MM.1S (cell line): ENCODE data around the gene RAB37.

Experiments
- EZH2 ChIP-seq: fragments of 300-600 bp; sonication (generic); optimal IDR thresholded peaks from 2 replicates; pipeline ENCODE3; 2017; ENCODE audit warnings: low read depth, mild to moderate bottlenecking, antibody characterized with exemption, low read length, mixed read lengths
- TF ChIP-seq, protein P1 (sequence below): fragments of 300-600 bp; sonication (generic); IDR thresholded peaks from 2 replicates; pipeline ENCODE4 v1.5.1; 2016; ENCODE audit warnings: antibody characterized with exemption, low read length, mixed read lengths

DNA sequence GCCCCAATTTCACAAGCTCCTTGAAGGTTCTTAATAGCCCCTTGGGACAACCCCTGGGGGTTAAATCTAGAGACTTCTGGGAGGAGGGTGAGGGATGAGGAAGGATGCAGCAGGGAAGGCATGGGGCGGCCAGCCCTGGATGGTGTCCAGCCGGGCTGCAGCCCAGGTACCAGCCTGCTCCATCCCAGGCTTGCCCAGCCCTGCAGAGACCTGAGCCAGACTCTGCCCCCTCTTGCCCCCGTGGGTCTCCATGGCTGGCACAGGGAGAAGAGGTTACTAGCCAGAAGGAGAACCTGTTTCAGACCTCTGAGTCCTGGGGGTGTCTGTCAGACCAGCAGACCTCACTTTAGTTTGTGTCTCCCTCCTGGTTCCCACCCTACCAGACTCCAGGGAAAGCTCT, 19.8 kb downstream of the RAB37 start:
- TF ChIP-seq, protein P1, sequence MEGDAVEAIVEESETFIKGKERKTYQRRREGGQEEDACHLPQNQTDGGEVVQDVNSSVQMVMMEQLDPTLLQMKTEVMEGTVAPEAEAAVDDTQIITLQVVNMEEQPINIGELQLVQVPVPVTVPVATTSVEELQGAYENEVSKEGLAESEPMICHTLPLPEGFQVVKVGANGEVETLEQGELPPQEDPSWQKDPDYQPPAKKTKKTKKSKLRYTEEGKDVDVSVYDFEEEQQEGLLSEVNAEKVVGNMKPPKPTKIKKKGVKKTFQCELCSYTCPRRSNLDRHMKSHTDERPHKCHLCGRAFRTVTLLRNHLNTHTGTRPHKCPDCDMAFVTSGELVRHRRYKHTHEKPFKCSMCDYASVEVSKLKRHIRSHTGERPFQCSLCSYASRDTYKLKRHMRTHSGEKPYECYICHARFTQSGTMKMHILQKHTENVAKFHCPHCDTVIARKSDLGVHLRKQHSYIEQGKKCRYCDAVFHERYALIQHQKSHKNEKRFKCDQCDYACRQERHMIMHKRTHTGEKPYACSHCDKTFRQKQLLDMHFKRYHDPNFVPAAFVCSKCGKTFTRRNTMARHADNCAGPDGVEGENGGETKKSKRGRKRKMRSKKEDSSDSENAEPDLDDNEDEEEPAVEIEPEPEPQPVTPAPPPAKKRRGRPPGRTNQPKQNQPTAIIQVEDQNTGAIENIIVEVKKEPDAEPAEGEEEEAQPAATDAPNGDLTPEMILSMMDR, result no peak
- no peak for TF ChIP-seq EZH2
